DND-41 (cell line): Measurements from ENCODE around the gene CSNK2A1.

Experiments used
- ATAC-seq: fragments of 200-7000 bp; cut with Tn5 transposase; 3 replicates; pipeline ENCODE4 v1.9.1; 2021; ENCODE audit warnings: low read depth; ENCODE audit not compliant: insufficient read depth
- DNase-seq: peaks from one replicate; pipeline ENCODE4 v3.0.0-alpha.2; 2020
- H2AFZ ChIP-seq: 2 replicates; pipeline ENCODE4 v1.6.0; 2012; ENCODE audit warnings: low read depth, low read length
- H3K27ac ChIP-seq: 2 replicates; pipeline ENCODE4 v1.5.1; 2012; ENCODE audit warnings: low read length, inconsistent platforms
- H3K27me3 ChIP-seq: fragments of 200-600 bp; sonication (generic); 2 replicates; pipeline ENCODE4 v1.6.0; 2012; ENCODE audit warnings: low read length, mild to moderate bottlenecking, inconsistent platforms; ENCODE audit not compliant: insufficient read depth, poor library complexity
- H3K36me3 ChIP-seq: 2 replicates; pipeline ENCODE4 v1.5.1; 2012; ENCODE audit warnings: low read length, inconsistent platforms; ENCODE audit not compliant: insufficient read depth
- H3K4me1 ChIP-seq: 2 replicates; pipeline ENCODE4 v1.5.1; 2012; ENCODE audit warnings: mild to moderate bottlenecking, low read length; ENCODE audit not compliant: insufficient read depth
- H3K4me2 ChIP-seq: 2 replicates; pipeline ENCODE4 v1.6.0; 2012; ENCODE audit warnings: mild to moderate bottlenecking, moderate library complexity, low read length, inconsistent platforms; ENCODE audit not compliant: insufficient read depth
- H3K4me3 ChIP-seq, 2 experiments: fragments of 200-600 bp in 1 of 2; shearing (Covaris generic) in 1 of 2; 2 replicates each; pipeline ENCODE4 v1.5.1; 2012 to 2016; ENCODE audit warnings: inconsistent platforms in 2 of 2, low read length in 2 of 2, mild to moderate bottlenecking in 2 of 2, low read depth in 1 of 2, moderate library complexity in 1 of 2
- H3K79me2 ChIP-seq: 2 replicates; pipeline ENCODE4 v1.6.0; 2012; ENCODE audit warnings: low read length, inconsistent platforms; ENCODE audit not compliant: insufficient read depth
- H3K9ac ChIP-seq: 2 replicates; pipeline ENCODE4 v1.6.0; 2012; ENCODE audit warnings: low read depth, mild to moderate bottlenecking, inconsistent platforms, low read length, moderate library complexity
- H3K9me3 ChIP-seq: 2 replicates; pipeline ENCODE4 v1.5.1; 2012; ENCODE audit warnings: low read length, moderate library complexity, mild to moderate bottlenecking, inconsistent platforms; ENCODE audit not compliant: insufficient read depth, severe bottlenecking
- H4K20me1 ChIP-seq: 2 replicates; pipeline ENCODE4 v1.6.0; 2012; ENCODE audit warnings: low read length; ENCODE audit not compliant: insufficient read depth
- EZH2 ChIP-seq: IDR thresholded peaks from 3 replicates; pipeline ENCODE4 v1.6.1; 2012; ENCODE audit warnings: borderline replicate concordance, low read depth, mild to moderate bottlenecking, moderate library complexity, low read length, inconsistent platforms; ENCODE audit not compliant: severe bottlenecking
- TF ChIP-seq, protein P1 (sequence below): IDR thresholded peaks from 2 replicates; pipeline ENCODE4 v1.5.1; 2012; ENCODE audit warnings: borderline replicate concordance, low read length, moderate library complexity, mild to moderate bottlenecking; ENCODE audit not compliant: poor library complexity, severe bottlenecking; ENCODE audit errors: extremely low read depth

Gene CSNK2A1

GRCh38 chr20:573414-574296 lies 30.1 kb upstream of the CSNK2A1 start:
- Histone ChIP-seq H3K36me3 (no peaks in the 10 kb centered on the region), H3K9me3 (no peaks in the 10 kb centered on the region), H3K27me3 (peaks cover 29% of the 10 kb centered on the region), H4K20me1 (no peaks in the 10 kb centered on the region), H3K4me2 (no peak overlapping the region), H3K9ac (no peak overlapping the region), H3K79me2 (no peaks in the 10 kb centered on the region), H3K4me1 (no peaks in the 10 kb centered on the region), H2AFZ (no peak overlapping the region), H3K27ac (no peak overlapping the region), H3K4me3 (no peak overlapping the region)
- DNase-seq (no peak), ATAC-seq (no peak)
- no peak for TF ChIP-seq EZH2
- TF ChIP-seq, protein P1, sequence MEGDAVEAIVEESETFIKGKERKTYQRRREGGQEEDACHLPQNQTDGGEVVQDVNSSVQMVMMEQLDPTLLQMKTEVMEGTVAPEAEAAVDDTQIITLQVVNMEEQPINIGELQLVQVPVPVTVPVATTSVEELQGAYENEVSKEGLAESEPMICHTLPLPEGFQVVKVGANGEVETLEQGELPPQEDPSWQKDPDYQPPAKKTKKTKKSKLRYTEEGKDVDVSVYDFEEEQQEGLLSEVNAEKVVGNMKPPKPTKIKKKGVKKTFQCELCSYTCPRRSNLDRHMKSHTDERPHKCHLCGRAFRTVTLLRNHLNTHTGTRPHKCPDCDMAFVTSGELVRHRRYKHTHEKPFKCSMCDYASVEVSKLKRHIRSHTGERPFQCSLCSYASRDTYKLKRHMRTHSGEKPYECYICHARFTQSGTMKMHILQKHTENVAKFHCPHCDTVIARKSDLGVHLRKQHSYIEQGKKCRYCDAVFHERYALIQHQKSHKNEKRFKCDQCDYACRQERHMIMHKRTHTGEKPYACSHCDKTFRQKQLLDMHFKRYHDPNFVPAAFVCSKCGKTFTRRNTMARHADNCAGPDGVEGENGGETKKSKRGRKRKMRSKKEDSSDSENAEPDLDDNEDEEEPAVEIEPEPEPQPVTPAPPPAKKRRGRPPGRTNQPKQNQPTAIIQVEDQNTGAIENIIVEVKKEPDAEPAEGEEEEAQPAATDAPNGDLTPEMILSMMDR, result no peak

DNA sequence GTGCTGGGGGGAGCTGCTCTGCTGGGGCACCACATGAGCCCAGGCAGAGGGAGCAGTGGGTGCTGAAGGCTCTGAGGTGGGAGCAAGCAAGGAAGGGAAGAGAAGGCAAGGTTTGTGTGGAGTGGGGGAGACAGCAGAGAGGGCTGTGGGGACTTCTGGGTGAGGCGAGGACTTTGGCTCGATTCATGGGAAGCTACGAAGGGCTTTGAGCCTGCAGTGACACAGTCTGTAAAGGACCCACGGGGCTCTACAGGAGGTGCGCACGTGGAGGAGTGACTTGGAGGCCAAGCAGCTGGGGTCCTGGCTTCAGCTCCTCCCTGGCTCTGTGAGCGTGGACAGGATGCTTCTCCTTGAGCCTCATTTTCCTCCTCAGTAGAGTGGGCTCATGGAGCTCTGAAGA lies 29.1 kb upstream of the CSNK2A1 start:
- no peaks in the 10 kb centered on the region for H3K79me2 ChIP-seq
- TF ChIP-seq EZH2, result no peak
- TF ChIP-seq, protein P1, result no peak
- no peaks in the 10 kb centered on the region for H3K4me1 ChIP-seq
- no peak overlapping the region for H3K27ac ChIP-seq
- H3K9me3 ChIP-seq, result no peaks in the 10 kb centered on the region
- no peak overlapping the region for H3K4me3 ChIP-seq
- no peak overlapping the region for H2AFZ ChIP-seq
- no peak for ATAC-seq
- peaks cover 29% of the 10 kb centered on the region for H3K27me3 ChIP-seq
- DNase-seq, result no peak
- no peak overlapping the region for H3K9ac ChIP-seq
- H3K4me2 ChIP-seq, result no peak overlapping the region
- no peaks in the 10 kb centered on the region for H3K36me3 ChIP-seq
- no peaks in the 10 kb centered on the region for H4K20me1 ChIP-seq

- no peak for DNase-seq
- Histone ChIP-seq H3K4me2 (no peak overlapping the region), H4K20me1 (no peaks in the 10 kb centered on the region), H3K4me3 (no peak overlapping the region), H3K79me2 (no peaks in the 10 kb centered on the region), H3K9me3 (no peaks in the 10 kb centered on the region), H3K27ac (no peak overlapping the region), H3K27me3 (peaks cover 33% of the 10 kb centered on the region), H2AFZ (no peak overlapping the region), H3K9ac (no peak overlapping the region), H3K36me3 (no peaks in the 10 kb centered on the region), H3K4me1 (no peaks in the 10 kb centered on the region)
- no peak for ATAC-seq
- TF ChIP-seq, protein P1, result no peak
- no peak for TF ChIP-seq EZH2
Observed at GRCh38 chr20:571754-572441, 28.3 kb upstream of the CSNK2A1 start.
